HepG2 (cell line): ENCODE results near the gene CCDC57. TPM values are rescaled to one million over a fixed set of nuclear protein-coding genes. Genes with fewer than 3 reads are reported as not detected.
A peak's percentile ranks its signal among the peaks of the same experiment; 100 is the strongest.

Experiments
- ATAD3A ChIP-seq: sonication (generic); formaldehyde crosslinking; IDR thresholded peaks from 2 replicates; pipeline ENCODE4 v1.4.0; 2020; ENCODE audit warnings: missing genetic modification reagents
- E2F2 ChIP-seq: sonication (generic); formaldehyde crosslinking; IDR thresholded peaks from 2 replicates; pipeline ENCODE4 v1.4.0; 2020; ENCODE audit warnings: missing genetic modification reagents, borderline replicate concordance
- ELF4 ChIP-seq: sonication (generic); formaldehyde crosslinking; IDR thresholded peaks from 2 replicates; pipeline ENCODE4 v1.5.0; 2020; ENCODE audit warnings: missing genetic modification reagents, mild to moderate bottlenecking, moderate library complexity, borderline replicate concordance
- GABPB1 ChIP-seq: IDR thresholded peaks from 2 replicates; pipeline ENCODE4 v1.6.1; 2016; ENCODE audit warnings: mild to moderate bottlenecking, missing genetic modification reagents, moderate library complexity, missing compliant biosample characterization
- ISL2 ChIP-seq: sonication (generic); formaldehyde crosslinking; IDR thresholded peaks from 2 replicates; pipeline ENCODE4 v1.5.0; 2020; ENCODE audit warnings: missing genetic modification reagents
- LBX2 ChIP-seq: sonication (generic); formaldehyde crosslinking; IDR thresholded peaks from 2 replicates; pipeline ENCODE4 v1.5.0; 2020; ENCODE audit warnings: missing genetic modification reagents, mild to moderate bottlenecking, borderline replicate concordance
- MIER2 ChIP-seq: IDR thresholded peaks from 2 replicates; pipeline ENCODE4 v1.6.1; 2016; ENCODE audit warnings: missing biosample characterization, missing genetic modification reagents
- MYC ChIP-seq: sonication (generic); formaldehyde crosslinking; IDR thresholded peaks from 2 replicates; pipeline ENCODE4 v1.9.0; 2021; ENCODE audit warnings: missing genetic modification reagents, borderline replicate concordance
- PCBP2 ChIP-seq: fragments of 200-400 bp; formaldehyde crosslinking; optimal IDR thresholded peaks from 2 replicates; pipeline ENCODE3; 2018; ENCODE audit warnings: low read length, low read depth; ENCODE audit not compliant: poor library complexity, severe bottlenecking
- POLR2AphosphoS5 ChIP-seq: IDR thresholded peaks from 2 replicates; pipeline ENCODE4 v1.6.1; 2012; ENCODE audit warnings: low read depth, low read length
- PRPF4 ChIP-seq: fragments of 200-400 bp; formaldehyde crosslinking; IDR thresholded peaks from 2 replicates; pipeline ENCODE4 v1.6.1; 2016; ENCODE audit warnings: low read length, low read depth; ENCODE audit not compliant: poor library complexity, severe bottlenecking
- RCOR2 ChIP-seq: IDR thresholded peaks from 2 replicates; pipeline ENCODE4 v1.6.1; 2016; ENCODE audit warnings: missing biosample characterization, missing genetic modification reagents
- TEAD3 ChIP-seq: optimal IDR thresholded peaks from 2 replicates; pipeline ENCODE3; 2016; ENCODE audit warnings: borderline replicate concordance
- USF2 ChIP-seq, 2 experiments: sonication (generic) in 1 of 2; formaldehyde crosslinking in 1 of 2; IDR thresholded peaks; 2 replicates each; pipeline versions ENCODE4 v1.5.1 to v1.6.1; 2011 to 2020; ENCODE audit warnings: borderline replicate concordance in 1 of 2, low read depth in 1 of 2, low read length in 1 of 2, mild to moderate bottlenecking in 1 of 2, missing genetic modification reagents in 1 of 2, moderate library complexity in 1 of 2
- ZBTB2 ChIP-seq: sonication (generic); formaldehyde crosslinking; IDR thresholded peaks from 2 replicates; pipeline ENCODE4 v1.8.0; 2022; ENCODE audit warnings: low read depth, missing genetic modification reagents
- ZNF282 ChIP-seq: fragments of 450-650 bp; IDR thresholded peaks from 2 replicates; pipeline ENCODE4 v1.6.1; 2018; ENCODE audit not compliant: partially characterized antibody
- ZNF33B ChIP-seq: sonication (generic); formaldehyde crosslinking; IDR thresholded peaks from 2 replicates; pipeline ENCODE4 v1.5.1; 2020; ENCODE audit warnings: mild to moderate bottlenecking, missing genetic modification reagents
- ZNF354B ChIP-seq: sonication (generic); formaldehyde crosslinking; IDR thresholded peaks from 2 replicates; pipeline ENCODE4 v1.8.0; 2022; ENCODE audit warnings: mild to moderate bottlenecking, missing genetic modification reagents
- ZNF460 ChIP-seq: sonication (generic); formaldehyde crosslinking; IDR thresholded peaks from 2 replicates; pipeline ENCODE4 v1.5.1; 2020; ENCODE audit warnings: missing genetic modification reagents, mild to moderate bottlenecking, borderline replicate concordance
- ZNF749 ChIP-seq: sonication (generic); formaldehyde crosslinking; IDR thresholded peaks from 2 replicates; pipeline ENCODE4 v1.8.0; 2022; ENCODE audit warnings: mild to moderate bottlenecking, missing genetic modification reagents, moderate library complexity, borderline replicate concordance
- ZSCAN29 ChIP-seq: sonication (generic); formaldehyde crosslinking; conservative IDR thresholded peaks from 2 replicates; pipeline ENCODE4 v1.4.0; 2020; ENCODE audit warnings: mild to moderate bottlenecking, missing genetic modification reagents
- polyA plus RNA-seq, 8 experiments: library from polyadenylated mRNA; depleted of rRNA in 3 of 8; stranded (reverse) in 7 of 8; unstranded in 1 of 8; fragments of >200 nt; fragmentation: Illumina TruSeq in 4 of 8; extraction: Trizol in 4 of 8; gene quantifications; 2 replicates each; pipeline versions ENCODE4 v1.2.1 to v1.2.3, GENCODE V29; 2011 to 2016; ENCODE audit warnings: low read depth in 4 of 8, missing spikeins in 1 of 8, mixed read lengths in 1 of 8; ENCODE audit not compliant: insufficient read depth in 1 of 8
- total RNA-seq, 5 experiments: library from RNA; depleted of rRNA; stranded (reverse); fragments of >200 nt; fragmentation: Illumina TruSeq; extraction: Trizol; gene quantifications; 2 replicates each; pipeline ENCODE4 v1.2.3, GENCODE V29; 2016; ENCODE audit warnings: low read depth in 1 of 5

The CCDC57 gene
- total and polyA plus RNA-seq, 2 of the 13 experiments (the other 11 are each of a cell fraction or from before 2014, with no cell fraction given) = 59.3 to 59.9 TPM

GRCh38 chr17:82095777-82096708 lies 116.6 kb downstream of the CCDC57 start (continued):
- no peak for TF ChIP-seq ISL2 (CRISPR knock-in tag)
- no peak for TF ChIP-seq ZNF460 (CRISPR knock-in tag)
- 0 out of 2 replicates have a peak, but pooled peaks have one; percentile 70 for TF ChIP-seq ZNF354B
- TF ChIP-seq GABPB1 (CRISPR knock-in tag) = no peak; the same call in 1 of the 2 replicates
- no peak for TF ChIP-seq ATAD3A (CRISPR knock-in tag)
- TF ChIP-seq MYC (CRISPR knock-in tag) = peak; percentile 55; the same call in 1 of the 2 replicates
- TF ChIP-seq RCOR2 (CRISPR knock-in tag) = no peak
- no peak; the same call in 1 of the 2 replicates for TF ChIP-seq ZBTB2
- TF ChIP-seq USF2 (IDR thresholded peaks at IDR 0.05; ENCODE audit: low read depth, low read length) = no peak
- no peak for TF ChIP-seq USF2 (CRISPR knock-in tag; IDR thresholded peaks at IDR 0.05; ENCODE audit: borderline replicate concordance)
- TF ChIP-seq ZSCAN29 = no peak; the same call in 1 of the 2 replicates
- no peak for TF ChIP-seq PCBP2
- TF ChIP-seq ZNF749 (CRISPR knock-in tag) = no peak
- TF ChIP-seq MIER2 (CRISPR knock-in tag) = no peak
- no peak for TF ChIP-seq LBX2
- no peak for TF ChIP-seq TEAD3 (CRISPR knock-in tag)
- TF ChIP-seq ZNF33B = no peak
- TF ChIP-seq E2F2 (CRISPR knock-in tag) = no peak
- TF ChIP-seq ZNF282 = no peak
- no peak for TF ChIP-seq ELF4 (CRISPR knock-in tag)
- TF ChIP-seq POLR2AphosphoS5 = peak; percentile 19
- no peak for TF ChIP-seq PRPF4
